Astrocyte (in vitro differentiated cells and primary cell): ENCODE measurements around the gene C8B.

Source experiments
- CTCF ChIP-seq: IDR thresholded peaks from 2 replicates; pipeline ENCODE4 v1.5.1; 2011; ENCODE audit warnings: low read depth, mild to moderate bottlenecking, inconsistent platforms, low read length, moderate library complexity; ENCODE audit not compliant: insufficient read depth
- EZH2 ChIP-seq: IDR thresholded peaks from 2 replicates; pipeline ENCODE4 v1.6.1; 2012; ENCODE audit warnings: mild to moderate bottlenecking, low read length, inconsistent platforms; ENCODE audit not compliant: insufficient read depth

DNA sequence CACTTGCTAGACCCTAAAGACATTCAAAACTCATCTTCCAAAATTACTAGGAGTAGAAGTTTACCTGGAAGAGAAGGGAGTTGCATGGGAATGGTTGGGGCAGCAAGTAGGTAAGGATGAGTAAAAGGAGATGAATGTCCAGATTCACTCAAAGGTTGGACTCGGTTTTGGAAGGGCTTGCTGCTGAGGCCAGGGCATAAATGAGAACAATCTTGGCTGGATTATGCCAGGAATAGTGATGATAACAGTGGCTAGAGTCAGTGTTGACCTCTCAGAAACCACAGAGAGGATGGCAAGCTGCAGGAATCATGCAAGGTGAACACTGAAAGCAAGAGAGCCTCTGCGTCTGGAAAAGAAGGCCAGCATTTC lies 67.8 kb downstream of the C8B start:
- TF ChIP-seq CTCF (no peak), EZH2 (no peak)
